ENCODE data around the gene UBR1. TPM values are rescaled to one million over a fixed set of nuclear protein-coding genes. Genes with fewer than 3 reads are reported as not detected.

The UBR1 gene
- total and polyA plus RNA-seq, 10 of the 15 experiments (the other 5 are each of a cell fraction or from before 2014, with no cell fraction given), result 4.5 to 27.5 (median 16.7) TPM

- ChIA-PET SMC1A (ENCODE audit: uncharacterized antibody, unreplicated experiment) (interaction anchor here (1.6 to 2.6 kb wide), 2 partner anchors 10 to 16 kb away, joined by 5 to 13 read pairs; no protein-coding TSS in a partner anchor), POLR2A (interaction anchor here (0.6 to 1.1 kb wide), 3 partner anchors 9 to 377 kb away, joined by 3 to 4 read pairs (median 4); no protein-coding TSS in a partner anchor), CTCF (interaction anchor here (0.6 kb wide), 1 partner anchor 1349 kb away, joined by 5 read pairs; no protein-coding TSS in a partner anchor), RAD21 (ENCODE audit: unreplicated experiment) (interaction anchor here (0.8 kb wide), 1 partner anchor 143 kb away, joined by 3 read pairs; no protein-coding TSS in a partner anchor)
- Histone ChIP-seq H2AFZ (ENCODE audit: control insufficient read depth, low read depth, low read length) (no peak overlapping the region), H3K27ac (ENCODE audit: control insufficient read depth, insufficient read depth) (no peak overlapping the region), H3K27me3 (replicated peaks in 1 of 2; ENCODE audit: control insufficient read depth in 2 of 2, insufficient read depth in 2 of 2, low read length in 1 of 2) (no peaks in the 10 kb centered on the region), H3K79me2 (ENCODE audit: control insufficient read depth, insufficient read depth, low read length) (peaks cover 31% of the 10 kb centered on the region), H3K36me3 (ENCODE audit: control insufficient read depth in 2 of 2, insufficient read depth in 2 of 2, low read length in 1 of 2) (no peaks in the 10 kb centered on the region), H3K9me3 (replicated peaks; ENCODE audit: control insufficient read depth, insufficient read depth, low read length) (no peaks in the 10 kb centered on the region), H3K4me2 (ENCODE audit: control insufficient read depth, insufficient read depth) (no peak overlapping the region), H3K4me1 (ENCODE audit: control insufficient read depth, insufficient read depth, low read length) (no peaks in the 10 kb centered on the region; the same call in 1 of the 2 replicates), H3K4me3 (no peak overlapping the region), H4K20me1 (ENCODE audit: control insufficient read depth, insufficient read depth) (no peaks in the 10 kb centered on the region), H3K9ac (ENCODE audit: control insufficient read depth, insufficient read depth, low read length) (no peak overlapping the region)
- TF ChIP-seq ZBTB40 (IDR thresholded peaks at IDR 0.05; ENCODE audit: borderline replicate concordance) (no peak), TCF12 (IDR thresholded peaks at IDR 0.05; ENCODE audit: low read depth, low read length) (no peak), TBL1XR1 (IDR thresholded peaks at IDR 0.05; ENCODE audit: low read depth, low read length) (no peak), RFX5 (IDR thresholded peaks at IDR 0.05; ENCODE audit: low read depth, low read length) (no peak)
- WGBS (ENCODE audit: insufficient coverage, insufficient replicate concordance, low lambda C conversion rate, missing lambda C conversion rate), result 100% methylated on average over 1 of the region's 1 CpG
- in situ Hi-C loops (cut with MboI), result no loop called here
- BruUV-seq (replicated peaks), result no TSS peak
- intact Hi-C loops (cut with micrococcal nuclease; ENCODE audit: unreplicated experiment), result no loop called here
- ATAC-seq, result no peak
- DNase-seq (ENCODE audit: low read depth, low spot score), result no peak
- FAIRE-seq, result no peak
Measured at GRCh38 chr15:43107751-43108150, 1.9 kb upstream of the UBR1 start.

Data from GM12878 (cell line).